Gastroesophageal sphincter (tissue), 4 donors: Measurements from ENCODE around the gene MCM9. TPM values are rescaled to one million over a fixed set of nuclear protein-coding genes. Genes with fewer than 3 reads are reported as not detected.

Experiments used
- ATAC-seq: fragments of 150-250 bp; one replicate; pipeline ENCODE4 v1.9.1; 2016; ENCODE audit warnings: mild to moderate bottlenecking, moderate library complexity
- H3K27ac ChIP-seq, 4 donors: fragments of 200-600 bp; sonication (generic) in 3 of 4; 1 replicate in 3 of 4; 2 replicates in 1 of 4; pipeline ENCODE4 v1.5.1; 2016 to 2019
- H3K27me3 ChIP-seq: fragments of 200-600 bp; sonication (generic); one replicate; pipeline ENCODE4 v1.5.1; 2019
- H3K36me3 ChIP-seq, 2 donors: fragments of 200-600 bp; sonication (generic); one replicate each; pipeline ENCODE4 v1.5.1; 2019; ENCODE audit warnings: control low read depth in 1 of 2
- H3K4me1 ChIP-seq, 3 donors: fragments of 200-600 bp; sonication (generic); 1 replicate in 2 of 3; 2 replicates in 1 of 3; pipeline ENCODE4 v1.5.1; 2016 to 2019; ENCODE audit warnings: control low read depth in 2 of 3
- H3K4me3 ChIP-seq, 2 donors: fragments of 200-600 bp; sonication (generic); one replicate each; pipeline ENCODE4 v1.5.1; 2019; ENCODE audit warnings: mild to moderate bottlenecking in 1 of 2, moderate library complexity in 1 of 2
- H3K9me3 ChIP-seq, 3 donors: fragments of 200-600 bp; sonication (generic); one replicate each; pipeline ENCODE4 v1.5.1; 2017 to 2019; ENCODE audit warnings: control low read depth in 2 of 3
- EP300 ChIP-seq: sonication (generic); formaldehyde crosslinking; IDR thresholded peaks from one replicate; pipeline ENCODE4 v1.6.1; 2017; ENCODE audit warnings: antibody characterized with exemption, mild to moderate bottlenecking
- POLR2A ChIP-seq, 2 donors: fragments of 450-650 bp; IDR thresholded peaks; one replicate each; pipeline ENCODE4 v1.6.1; 2017; ENCODE audit warnings: antibody characterized with exemption in 2 of 2, mild to moderate bottlenecking in 2 of 2, moderate library complexity in 1 of 2
- POLR2AphosphoS5 ChIP-seq: sonication (generic); formaldehyde crosslinking; IDR thresholded peaks from one replicate; pipeline ENCODE4 v1.6.1; 2017; ENCODE audit warnings: antibody characterized with exemption
- WGBS, 2 donors: methylation state at CpG; one replicate each; pipeline ENCODE4 v1.1.5; 2018; ENCODE audit warnings: low coverage in 1 of 2; 5-methylcytosine and 5-hydroxymethylcytosine counted together
- total RNA-seq, 4 donors: library from RNA; depleted of rRNA; stranded (reverse); fragments of >200 nt; gene quantifications; one replicate each; pipeline ENCODE4 v1.1.0, GENCODE V29; 2016
- TF ChIP-seq, protein P1 (sequence below), 4 experiments: fragments of 200-600 bp in 2 of 4; fragments of 450-650 bp in 2 of 4; sonication (generic) in 1 of 4; IDR thresholded peaks; one replicate each; pipeline ENCODE4 v1.5.1; 2017 to 2019; ENCODE audit warnings: antibody characterized with exemption in 4 of 4, mild to moderate bottlenecking in 2 of 4, moderate library complexity in 2 of 4

The MCM9 gene
- total RNA-seq, 4 donors from 2014 or later: 7.7 to 25.7 (median 16.8) TPM

DNA sequence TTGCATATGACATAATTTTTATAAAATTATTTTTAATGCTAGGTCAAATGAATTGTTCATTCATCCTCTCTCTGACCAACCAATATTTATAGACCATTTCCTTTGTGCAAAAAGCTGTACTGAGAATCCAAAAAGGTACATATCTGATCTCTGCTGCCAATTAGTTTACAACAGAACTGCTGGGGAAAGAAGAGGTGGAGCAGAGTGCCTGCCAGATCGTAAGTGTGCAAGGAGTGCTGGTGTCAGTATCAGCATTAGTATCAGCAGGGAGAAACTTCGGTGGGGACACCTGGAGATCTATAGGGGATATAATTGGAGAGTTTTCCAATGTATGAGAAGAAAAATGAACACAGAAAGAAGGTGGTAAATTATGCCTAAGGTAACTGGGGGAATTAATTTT, 104.3 kb downstream of the MCM9 start:
- WGBS, 2 donors: 43% methylated on average over 2 of the region's 2 CpGs; no CpG with 5 or more reads in 1 of the 2 donors
- TF ChIP-seq EP300 (no peak), POLR2AphosphoS5 (no peak), POLR2A (IDR thresholded peaks at IDR 0.05) (no peak)
- TF ChIP-seq, protein P1, sequence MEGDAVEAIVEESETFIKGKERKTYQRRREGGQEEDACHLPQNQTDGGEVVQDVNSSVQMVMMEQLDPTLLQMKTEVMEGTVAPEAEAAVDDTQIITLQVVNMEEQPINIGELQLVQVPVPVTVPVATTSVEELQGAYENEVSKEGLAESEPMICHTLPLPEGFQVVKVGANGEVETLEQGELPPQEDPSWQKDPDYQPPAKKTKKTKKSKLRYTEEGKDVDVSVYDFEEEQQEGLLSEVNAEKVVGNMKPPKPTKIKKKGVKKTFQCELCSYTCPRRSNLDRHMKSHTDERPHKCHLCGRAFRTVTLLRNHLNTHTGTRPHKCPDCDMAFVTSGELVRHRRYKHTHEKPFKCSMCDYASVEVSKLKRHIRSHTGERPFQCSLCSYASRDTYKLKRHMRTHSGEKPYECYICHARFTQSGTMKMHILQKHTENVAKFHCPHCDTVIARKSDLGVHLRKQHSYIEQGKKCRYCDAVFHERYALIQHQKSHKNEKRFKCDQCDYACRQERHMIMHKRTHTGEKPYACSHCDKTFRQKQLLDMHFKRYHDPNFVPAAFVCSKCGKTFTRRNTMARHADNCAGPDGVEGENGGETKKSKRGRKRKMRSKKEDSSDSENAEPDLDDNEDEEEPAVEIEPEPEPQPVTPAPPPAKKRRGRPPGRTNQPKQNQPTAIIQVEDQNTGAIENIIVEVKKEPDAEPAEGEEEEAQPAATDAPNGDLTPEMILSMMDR (IDR thresholded peaks at IDR 0.05): no peak
- no peak overlapping the region for H3K4me3 ChIP-seq
- no peak for ATAC-seq
- H3K9me3 ChIP-seq: no peaks in the 10 kb centered on the region
- H3K27me3 ChIP-seq: no peaks in the 10 kb centered on the region
- H3K27ac ChIP-seq: no peak overlapping the region
- H3K36me3 ChIP-seq: peaks cover 0 to 35% of the 10 kb centered on the region in 2 donors
- no peaks in the 10 kb centered on the region for H3K4me1 ChIP-seq

DNA sequence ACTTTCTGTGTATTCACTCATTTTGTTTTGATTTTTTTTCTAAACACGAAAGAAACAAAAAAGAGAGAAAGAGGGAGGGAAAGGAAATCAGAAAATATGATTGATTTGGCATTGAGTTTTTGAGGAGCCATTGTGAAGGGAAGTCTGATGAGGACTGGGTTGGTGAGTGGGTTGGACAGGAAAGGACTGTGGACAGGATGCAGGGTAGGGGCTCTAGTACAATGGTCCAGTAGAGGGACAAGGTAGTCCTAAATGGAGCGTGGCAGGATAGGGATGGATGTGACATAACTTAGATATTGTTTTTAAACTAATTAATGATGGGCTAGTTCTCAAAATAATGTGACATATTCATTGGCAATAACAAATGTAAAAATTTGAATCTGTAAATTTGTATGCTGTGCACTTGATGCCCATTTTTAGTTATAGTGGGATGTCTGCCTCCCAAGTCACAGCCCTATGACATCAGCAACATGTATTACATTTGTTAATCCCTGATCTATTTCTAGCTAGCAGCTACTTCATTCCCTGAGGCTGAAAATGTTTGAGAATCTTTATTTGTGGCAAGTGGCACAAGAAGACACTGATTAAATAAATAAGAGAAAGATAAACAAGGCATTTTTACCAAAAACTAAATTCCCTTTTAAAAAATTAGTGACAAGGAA, 105.0 kb downstream of the MCM9 start:
- 71 to 81% methylated on average over 2 of the region's 2 CpGs for WGBS, 2 donors

DNA sequence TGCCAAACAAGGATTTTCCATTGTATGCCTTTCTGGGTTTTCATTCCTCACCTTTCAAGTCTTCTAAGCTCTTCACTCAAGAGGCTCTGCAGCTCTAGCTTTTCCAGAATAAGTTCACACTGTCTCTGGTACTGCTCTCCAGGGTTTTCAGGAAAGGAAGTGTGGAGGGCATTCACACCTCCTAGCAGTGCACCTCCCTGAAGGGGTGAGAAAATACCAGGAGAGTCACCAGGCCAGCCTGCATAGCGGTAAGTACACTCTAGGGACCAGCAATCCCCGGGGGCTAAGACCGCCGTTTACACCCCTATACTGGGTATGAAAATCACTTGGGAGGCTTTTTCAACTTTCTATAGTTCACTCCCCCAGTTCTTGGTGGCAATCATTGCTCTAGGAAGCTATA, 108.9 kb downstream of the MCM9 start:
- Histone ChIP-seq H3K4me1 (no peaks in the 10 kb centered on the region), H3K36me3 (peaks cover 0 to 72% of the 10 kb centered on the region in 2 donors), H3K27me3 (no peaks in the 10 kb centered on the region), H3K27ac (no peak overlapping the region), H3K4me3 (no peak overlapping the region), H3K9me3 (no peaks in the 10 kb centered on the region)
- TF ChIP-seq EP300 (no peak), POLR2A (IDR thresholded peaks at IDR 0.05) (no peak), POLR2AphosphoS5 (no peak)
- TF ChIP-seq, protein P1 (IDR thresholded peaks at IDR 0.05): no peak
- WGBS, 2 donors: 100% methylated on average over 1 to 2 of the region's 4 CpGs
- no peak for ATAC-seq

More for the DNA sequence above, 105.0 kb downstream of the MCM9 start:
- Histone ChIP-seq H3K4me1 (no peaks in the 10 kb centered on the region), H3K9me3 (no peaks in the 10 kb centered on the region), H3K27me3 (no peaks in the 10 kb centered on the region), H3K4me3 (no peak overlapping the region), H3K36me3 (peaks cover 0 to 43% of the 10 kb centered on the region in 2 donors), H3K27ac (no peak overlapping the region)
- ATAC-seq: no peak
- TF ChIP-seq, protein P1 (IDR thresholded peaks at IDR 0.05): no peak

DNA sequence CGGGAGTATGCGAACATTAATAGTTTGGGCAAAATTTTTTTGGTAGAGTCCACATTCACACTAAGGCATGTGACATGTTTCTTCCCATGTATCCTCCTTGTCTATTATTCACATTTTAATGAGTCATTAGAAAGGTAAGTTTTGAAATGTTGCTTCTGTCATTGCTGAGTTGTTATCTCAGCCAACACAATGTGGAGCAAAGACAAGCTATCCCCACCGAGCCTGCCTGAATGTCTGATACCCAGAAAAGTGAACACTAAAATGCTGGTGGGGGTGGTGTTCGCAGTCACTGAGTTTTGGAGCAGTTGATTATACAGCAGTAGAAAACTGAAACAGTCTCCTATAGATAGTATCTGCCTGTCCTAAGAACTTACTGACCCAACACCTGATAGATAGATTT, 109.3 kb downstream of the MCM9 start:
- Histone ChIP-seq H3K4me1 (no peaks in the 10 kb centered on the region), H3K27ac (no peak overlapping the region), H3K27me3 (no peaks in the 10 kb centered on the region), H3K4me3 (no peak overlapping the region), H3K9me3 (no peaks in the 10 kb centered on the region), H3K36me3 (peaks cover 0 to 72% of the 10 kb centered on the region in 2 donors)
- ATAC-seq: no peak
- WGBS, 2 donors: 85 to 98% methylated on average over 4 of the region's 4 CpGs
- TF ChIP-seq, protein P1 (IDR thresholded peaks at IDR 0.05): no peak
- TF ChIP-seq EP300 (no peak), POLR2AphosphoS5 (no peak), POLR2A (IDR thresholded peaks at IDR 0.05) (no peak)

DNA sequence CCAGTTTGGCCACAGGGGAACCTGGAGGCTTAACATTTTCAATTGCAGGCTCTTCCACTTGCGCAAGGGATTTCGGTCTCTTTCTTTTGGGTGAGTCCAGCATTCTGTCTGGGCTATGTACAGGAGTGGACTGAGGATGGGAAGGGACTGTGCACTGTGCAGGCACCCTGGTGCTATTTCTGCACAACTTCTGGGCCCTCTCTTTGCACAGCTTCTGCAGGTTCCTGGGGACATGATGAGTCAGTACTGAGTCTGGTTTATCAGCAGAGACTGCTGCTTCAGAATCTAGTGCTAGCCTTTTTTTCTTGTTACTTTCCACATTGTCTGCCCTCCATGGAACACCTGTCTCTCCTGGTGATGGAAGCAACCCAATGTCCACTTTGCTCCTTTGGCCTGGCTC, 119.5 kb downstream of the MCM9 start:
- Histone ChIP-seq H3K4me3 (no peak overlapping the region), H3K36me3 (peaks cover 0 to 25% of the 10 kb centered on the region in 2 donors), H3K27me3 (no peaks in the 10 kb centered on the region), H3K9me3 (no peaks in the 10 kb centered on the region), H3K4me1 (no peaks in the 10 kb centered on the region), H3K27ac (no peak overlapping the region)
- no peak for ATAC-seq
- no peak for TF ChIP-seq POLR2A (IDR thresholded peaks at IDR 0.05)
- no peak for TF ChIP-seq EP300
- TF ChIP-seq POLR2AphosphoS5: no peak
- TF ChIP-seq, protein P1 (IDR thresholded peaks at IDR 0.05): no peak
- WGBS, 2 donors: 90 to 100% methylated on average over 1 to 2 of the region's 2 CpGs
